K562 (cell line): Measurements from ENCODE around the gene DSTYK. TPM values are rescaled to one million over a fixed set of nuclear protein-coding genes. Genes with fewer than 3 reads are reported as not detected.

Source experiments
- ARID2 ChIP-seq: fragments of 450-650 bp; IDR thresholded peaks from 2 replicates; pipeline ENCODE4 v1.6.1; 2017; ENCODE audit warnings: antibody characterized with exemption, mild to moderate bottlenecking
- ATF7 ChIP-seq: fragments of 450-650 bp; IDR thresholded peaks from 2 replicates; pipeline ENCODE4 v1.7.1; 2014; ENCODE audit warnings: mild to moderate bottlenecking, moderate library complexity
- CBX1 ChIP-seq: sonication (generic); IDR thresholded peaks from 2 replicates; pipeline ENCODE4 v1.6.1; 2016; ENCODE audit warnings: antibody characterized with exemption, low read depth, mild to moderate bottlenecking
- CCAR2 ChIP-seq: fragments of 200-400 bp; formaldehyde crosslinking; IDR thresholded peaks from 2 replicates; pipeline ENCODE4 v1.6.1; 2017; ENCODE audit warnings: mild to moderate bottlenecking, low read depth, low read length
- E2F3 ChIP-seq: fragments of 250-450 bp; sonication (Bioruptor Pico); IDR thresholded peaks from 2 replicates; pipeline ENCODE4 v1.4.0; 2020; ENCODE audit warnings: mild to moderate bottlenecking
- ESRRA ChIP-seq: fragments of 450-650 bp; IDR thresholded peaks from 2 replicates; pipeline ENCODE4 v1.6.1; 2014; ENCODE audit warnings: low read depth, mild to moderate bottlenecking, moderate library complexity, borderline replicate concordance
- KLF1 ChIP-seq: fragments of 450-650 bp; IDR thresholded peaks from 2 replicates; pipeline ENCODE4 v1.6.1; 2016; ENCODE audit warnings: missing genetic modification characterization, missing compliant biosample characterization
- MAZ ChIP-seq, 2 experiments: fragments of 450-650 bp in 1 of 2; sonication (generic) in 1 of 2; formaldehyde crosslinking; IDR thresholded peaks in 1 of 2; conservative IDR thresholded peaks in 1 of 2; 2 replicates each; pipeline versions ENCODE4 v1.4.0 to v1.5.0; 2020; ENCODE audit warnings: mild to moderate bottlenecking in 1 of 2, missing genetic modification reagents in 1 of 2
- SMAD3 ChIP-seq: fragments of 450-650 bp; formaldehyde crosslinking; conservative IDR thresholded peaks from 2 replicates; pipeline ENCODE4 v1.4.0; 2020; ENCODE audit warnings: mild to moderate bottlenecking
- SMARCC2 ChIP-seq: fragments of 450-650 bp; IDR thresholded peaks from 2 replicates; pipeline ENCODE4 v1.6.1; 2017; ENCODE audit warnings: antibody characterized with exemption, moderate library complexity, mild to moderate bottlenecking, low read depth
- ZNF140 ChIP-seq: fragments of 250-450 bp; sonication (Bioruptor Pico); IDR thresholded peaks from 2 replicates; pipeline ENCODE4 v1.8.0; 2021; ENCODE audit warnings: moderate library complexity, mild to moderate bottlenecking, inconsistent platforms
- ZNF318 ChIP-seq, 2 experiments: fragments of 450-650 bp; IDR thresholded peaks; 2 replicates each; pipeline ENCODE4 v1.6.1; 2016; ENCODE audit warnings: mild to moderate bottlenecking in 2 of 2, borderline replicate concordance in 1 of 2, low read depth in 1 of 2, moderate library complexity in 1 of 2
- polyA plus RNA-seq, 8 experiments: library from polyadenylated mRNA; depleted of rRNA in 4 of 8; stranded (reverse) in 5 of 8; unstranded in 3 of 8; fragments of >200 nt; fragmentation: Nextera tagmentation in 2 of 8; fragmentation: Illumina TruSeq in 1 of 8; extraction: Ambion mirVana in 2 of 8; extraction: Trizol in 1 of 8; gene quantifications; 2 replicates each; pipeline versions ENCODE4 v1.2.1 to v1.2.3, GENCODE V29; 2011 to 2014; ENCODE audit warnings: inconsistent platforms in 1 of 8, missing spikeins in 1 of 8
- total RNA-seq, 7 experiments: library from RNA; depleted of rRNA in 6 of 7; stranded (reverse); fragments of >200 nt in 6 of 7; fragmentation: Illumina TruSeq in 2 of 7; extraction: Trizol in 2 of 7; gene quantifications; 2 replicates each; pipeline versions ENCODE4 v1.2.1 to v1.2.3, GENCODE V29; 2011 to 2021; ENCODE audit warnings: low replicate concordance in 1 of 7

Gene DSTYK
- total and polyA plus RNA-seq, 9 of the 15 experiments (the other 6 are each of a cell fraction or from before 2014, with no cell fraction given): 4.2 to 7.1 (median 6.2) TPM

- TF ChIP-seq ATF7: peak; percentile 60; the same call in 1 of the 2 replicates
- TF ChIP-seq MAZ (CRISPR knock-in tag; conservative IDR thresholded peaks at IDR 0.05 in 1 of 2, IDR thresholded peaks at IDR 0.05 in 1 of 2): 0 out of 4 replicates have a peak, but pooled peaks of 1 of the 2 experiments have one; percentile 41
- no peak for TF ChIP-seq SMAD3 (CRISPR knock-in tag)
- no peak for TF ChIP-seq ZNF318 (IDR thresholded peaks at IDR 0.05; ENCODE audit: borderline replicate concordance in 1 of 2, low read depth in 1 of 2)
- TF ChIP-seq CBX1: no peak
- TF ChIP-seq KLF1 (tag): no peak
- no peak for TF ChIP-seq ESRRA
- TF ChIP-seq ARID2: no peak
- no peak for TF ChIP-seq SMARCC2
- no peak for TF ChIP-seq ZNF140
- no peak for TF ChIP-seq E2F3 (CRISPR knock-in tag)
- TF ChIP-seq CCAR2: no peak
- TF ChIP-seq, all 486 proteins: peak for 11
Observed at GRCh38 chr1:205214756-205215155, 3.3 kb upstream of the DSTYK start (continued).
